ENCODE results near the gene SLC8A1. TPM values are rescaled to one million over a fixed set of nuclear protein-coding genes. Genes with fewer than 3 reads are reported as not detected.

Gene SLC8A1
- total RNA-seq, 1 donor from 2014 or later = 5.6 TPM

DNA sequence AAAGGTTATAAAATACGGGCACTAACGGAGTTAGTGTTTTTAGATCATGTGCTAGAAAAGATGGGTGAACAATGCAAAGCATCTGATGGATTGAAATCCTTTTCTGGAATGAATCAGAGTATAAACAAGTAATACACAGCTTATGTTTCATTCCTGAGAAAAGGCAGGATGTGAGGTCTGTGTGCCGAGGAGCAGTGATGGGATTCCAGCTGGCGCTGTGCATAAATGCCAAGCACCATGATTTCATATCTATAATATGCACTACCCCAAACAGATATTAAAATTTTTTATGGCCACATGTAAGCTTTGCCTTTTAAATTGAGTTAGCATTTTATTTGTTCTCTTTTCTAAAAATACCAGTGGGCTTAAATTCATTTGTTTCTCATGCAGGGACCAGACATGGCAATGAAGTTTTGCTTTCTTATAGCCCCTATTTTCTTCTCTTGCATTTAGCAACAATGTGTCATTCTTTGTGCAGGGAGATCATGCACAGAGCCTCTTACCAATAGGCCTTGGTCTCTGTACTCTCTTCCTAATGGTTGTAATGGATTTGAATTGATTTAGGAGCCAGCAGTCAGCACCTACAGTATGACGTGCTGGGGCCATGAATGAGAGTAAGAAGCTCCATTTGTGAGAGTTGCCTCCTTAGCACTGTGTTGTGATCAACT is 323.9 kb downstream of the SLC8A1 start:
- TF ChIP-seq CTCF (IDR thresholded peaks at IDR 0.05) = no peak
- intact Hi-C loops (cut with DNase I) = no loop called here
- no peak for DNase-seq (ENCODE audit: low spot score in 2 of 2)
- Histone ChIP-seq H3K4me1 (peaks cover 0 to 20% of the 10 kb centered on the region in 2 donors), H3K9me3 (no peaks in the 10 kb centered on the region), H3K36me3 (no peaks in the 10 kb centered on the region), H3K27me3 (no peaks in the 10 kb centered on the region), H3K4me3 (no peak overlapping the region), H3K27ac (no peak overlapping the region)

DNA sequence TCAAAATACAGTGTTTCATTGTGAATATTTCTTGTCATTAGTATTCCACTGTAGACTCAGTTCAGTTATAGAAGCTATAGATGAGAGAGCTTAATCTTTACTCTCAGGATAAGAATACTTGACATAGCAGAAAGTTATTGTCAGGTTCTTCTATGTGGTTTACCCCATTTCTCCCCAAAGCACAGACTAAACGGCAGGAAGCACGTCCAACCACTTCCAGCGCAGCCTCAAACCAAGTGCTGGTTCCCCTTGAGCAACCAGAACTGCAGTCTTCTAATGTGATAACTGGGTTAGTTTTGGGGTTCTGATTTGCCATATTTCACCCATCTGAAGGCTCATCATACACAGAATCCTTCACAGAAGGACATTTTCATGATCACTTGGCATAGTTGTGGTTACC is 324.7 kb downstream of the SLC8A1 start:
- Histone ChIP-seq H3K36me3 (no peaks in the 10 kb centered on the region), H3K27me3 (no peaks in the 10 kb centered on the region), H3K27ac (no peak overlapping the region), H3K4me1 (peaks cover 0 to 20% of the 10 kb centered on the region in 2 donors), H3K4me3 (no peak overlapping the region), H3K9me3 (no peaks in the 10 kb centered on the region)
- TF ChIP-seq CTCF (IDR thresholded peaks at IDR 0.05) = no peak
- intact Hi-C loops (cut with DNase I) = no loop called here
- no peak for DNase-seq (ENCODE audit: low spot score in 2 of 2)

GRCh38 chr2:40126006-40126405 is 325.9 kb downstream of the SLC8A1 start:
- Histone ChIP-seq H3K9me3 (no peaks in the 10 kb centered on the region), H3K36me3 (no peaks in the 10 kb centered on the region)

DNA sequence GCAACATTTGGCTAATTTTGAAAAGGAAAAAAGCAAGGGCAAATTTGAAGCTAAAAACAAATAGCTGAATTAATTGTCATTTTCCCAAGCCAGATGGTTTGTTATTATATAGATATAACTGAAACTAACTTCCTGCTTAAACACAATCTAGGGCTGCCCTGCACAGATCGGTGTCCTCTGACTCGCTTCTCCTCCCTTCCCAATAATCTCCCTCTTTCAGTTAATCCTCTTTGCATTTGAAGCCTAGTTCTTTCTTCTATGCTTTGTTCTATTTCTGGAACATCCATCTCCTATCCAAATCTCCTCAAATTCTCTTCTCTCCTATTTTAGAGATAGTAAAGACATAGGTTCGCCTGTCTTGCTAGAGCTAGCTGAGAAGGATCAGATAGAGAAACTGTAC is 328.1 kb downstream of the SLC8A1 start:
- no peaks in the 10 kb centered on the region for H3K36me3 ChIP-seq
- H3K27me3 ChIP-seq = no peaks in the 10 kb centered on the region
- DNase-seq (ENCODE audit: low spot score in 2 of 2) = no peak
- no peaks in the 10 kb centered on the region for H3K9me3 ChIP-seq
- H3K27ac ChIP-seq = no peak overlapping the region
- intact Hi-C loops (cut with DNase I) = no loop called here
- H3K4me3 ChIP-seq = peak overlapping the region in 1 of 2 donors; percentile 37
- peaks cover 0 to 10% of the 10 kb centered on the region in 2 donors for H3K4me1 ChIP-seq
- no peak for TF ChIP-seq CTCF (IDR thresholded peaks at IDR 0.05)

More at GRCh38 chr2:40126006-40126405, 325.9 kb downstream of the SLC8A1 start:
- peaks cover 0 to 20% of the 10 kb centered on the region in 2 donors for H3K4me1 ChIP-seq
- intact Hi-C loops (cut with DNase I) = no loop called here
- no peak overlapping the region for H3K4me3 ChIP-seq
- no peaks in the 10 kb centered on the region for H3K27me3 ChIP-seq
- TF ChIP-seq CTCF (IDR thresholded peaks at IDR 0.05) = no peak
- H3K27ac ChIP-seq = no peak overlapping the region
- DNase-seq (ENCODE audit: low spot score in 2 of 2) = no peak

GRCh38 chr2:40123326-40123725 is 328.6 kb downstream of the SLC8A1 start:
- no peak for DNase-seq (ENCODE audit: low spot score in 2 of 2)
- Histone ChIP-seq H3K4me1 (peaks cover 0 to 8% of the 10 kb centered on the region in 2 donors), H3K4me3 (peak overlapping the region in 1 of 2 donors; percentile 37), H3K27ac (no peak overlapping the region), H3K27me3 (no peaks in the 10 kb centered on the region), H3K36me3 (no peaks in the 10 kb centered on the region), H3K9me3 (no peaks in the 10 kb centered on the region)
- TF ChIP-seq CTCF (IDR thresholded peaks at IDR 0.05) = no peak
- intact Hi-C loops (cut with DNase I) = no loop called here
